ENCODE results near the gene SMOC1.
A peak's percentile ranks its signal among the peaks of the same experiment; 100 is the strongest.
"Not testable (repeated sequence)": the region's sequence is repeated elsewhere in the genome, so short reads cannot be mapped to it uniquely, and the experiment has no call there.

SMOC1 gene

GRCh38 chr14:69895109-69895508, 15.9 kb downstream of the SMOC1 start:
- no peak overlapping the region for H3K4me3 ChIP-seq (replicated peaks; ENCODE audit: low read depth, low read length)
- TF ChIP-seq CTCF (IDR thresholded peaks at IDR 0.05; ENCODE audit: low read length, missing control alignments), result no peak
- DNase-seq (ENCODE audit: low read depth), result no peak

DNA sequence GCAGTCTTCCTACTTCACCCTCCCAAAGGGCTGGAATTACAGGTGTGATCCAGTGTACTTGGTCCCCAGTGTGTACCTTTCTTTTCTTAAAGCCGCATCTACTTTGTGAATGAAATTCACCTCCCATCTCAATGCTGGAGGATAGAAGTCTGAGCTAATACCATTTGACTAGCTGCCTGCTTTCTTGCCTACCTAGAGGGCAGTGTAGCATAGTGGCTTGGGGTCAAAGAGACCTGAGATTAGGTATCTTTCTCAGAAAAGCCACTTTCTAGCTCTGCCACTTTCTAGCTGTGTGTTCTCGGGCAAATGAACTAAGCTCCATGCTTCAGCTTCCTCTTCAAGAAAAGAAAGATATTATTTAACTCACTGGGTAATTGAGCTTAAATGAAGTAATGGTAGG, 16.9 kb downstream of the SMOC1 start:
- H3K4me3 ChIP-seq (replicated peaks; ENCODE audit: low read depth, low read length), result no peak overlapping the region
- DNase-seq (ENCODE audit: low read depth), result no peak
- no peak for TF ChIP-seq CTCF (IDR thresholded peaks at IDR 0.05; ENCODE audit: low read length, missing control alignments)

- H3K4me3 ChIP-seq (replicated peaks; ENCODE audit: low read depth, low read length), result no peak overlapping the region
- no peak for DNase-seq (ENCODE audit: low read depth)
- TF ChIP-seq CTCF (IDR thresholded peaks at IDR 0.05; ENCODE audit: low read length, missing control alignments), result no peak
Observed at GRCh38 chr14:69896972-69897371, 17.8 kb downstream of the SMOC1 start.

- no peak overlapping the region for H3K4me3 ChIP-seq (replicated peaks; ENCODE audit: low read depth, low read length)
- no peak for DNase-seq (ENCODE audit: low read depth)
- no peak for TF ChIP-seq CTCF (IDR thresholded peaks at IDR 0.05; ENCODE audit: low read length, missing control alignments)
Observed at GRCh38 chr14:69900603-69901002, 21.4 kb downstream of the SMOC1 start.

- no peak for TF ChIP-seq CTCF (IDR thresholded peaks at IDR 0.05; ENCODE audit: low read length, missing control alignments)
- peak; percentile 95 for DNase-seq (ENCODE audit: low read depth)
- H3K4me3 ChIP-seq (replicated peaks; ENCODE audit: low read depth, low read length), result no peak overlapping the region
Observed at GRCh38 chr14:69901113-69901951, 22.1 kb downstream of the SMOC1 start.

GRCh38 chr14:69903046-69903445, 23.8 kb downstream of the SMOC1 start:
- DNase-seq (ENCODE audit: low read depth); H3K4me3 ChIP-seq (replicated peaks; ENCODE audit: low read depth, low read length): not testable (repeated sequence)

DNA sequence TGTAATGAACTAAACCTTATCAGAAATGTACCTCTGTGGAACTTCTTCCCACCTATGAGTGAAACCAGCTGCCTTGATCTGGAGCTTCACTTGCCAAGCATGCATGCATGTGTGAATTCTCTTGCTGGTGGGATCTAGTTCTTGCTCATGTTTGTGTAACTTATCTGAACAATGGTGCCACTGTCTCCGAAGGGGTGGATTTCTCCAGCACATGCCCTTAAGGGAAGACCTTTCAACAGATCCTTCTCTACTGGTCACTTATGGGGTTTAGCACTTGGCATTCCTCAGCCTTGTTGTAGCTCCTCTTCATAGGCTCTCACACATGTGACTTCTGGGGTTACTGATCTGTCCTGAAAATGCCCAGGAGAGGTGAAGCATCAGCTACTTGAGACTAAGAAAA, 25.0 kb downstream of the SMOC1 start:
- DNase-seq (ENCODE audit: low read depth), result no peak
- TF ChIP-seq CTCF (IDR thresholded peaks at IDR 0.05; ENCODE audit: low read length, missing control alignments), result no peak
- no peak overlapping the region for H3K4me3 ChIP-seq (replicated peaks; ENCODE audit: low read depth, low read length)

Data from fibroblast of pulmonary artery (primary cell).